GM12878 (cell line): ENCODE measurements around the gene HSPA4. TPM values are rescaled to one million over a fixed set of nuclear protein-coding genes. Genes with fewer than 3 reads are reported as not detected.

Source experiments
- CBX5 ChIP-seq: sonication (generic); IDR thresholded peaks from 2 replicates; pipeline ENCODE4 v1.6.1; 2016; ENCODE audit warnings: low read depth, moderate library complexity, mild to moderate bottlenecking, inconsistent platforms
- CREM ChIP-seq: IDR thresholded peaks from 2 replicates; pipeline ENCODE4 v1.6.1; 2014; ENCODE audit warnings: antibody characterized with exemption, low read depth
- E4F1 ChIP-seq: fragments of 450-650 bp; IDR thresholded peaks from 2 replicates; pipeline ENCODE4 v1.6.1; 2018; ENCODE audit warnings: borderline replicate concordance, mild to moderate bottlenecking; ENCODE audit not compliant: partially characterized antibody
- ETV6 ChIP-seq, 2 experiments: fragments of 450-650 bp in 1 of 2; IDR thresholded peaks in 1 of 2; conservative IDR thresholded peaks in 1 of 2; 2 replicates each; pipeline ENCODE4 v1.6.1; 2014; ENCODE audit warnings: antibody characterized with exemption in 1 of 2, borderline replicate concordance in 1 of 2, low read depth in 1 of 2, mild to moderate bottlenecking in 1 of 2, moderate library complexity in 1 of 2
- FOXK2 ChIP-seq: fragments of 450-650 bp; IDR thresholded peaks from 2 replicates; pipeline ENCODE4 v1.6.1; 2017; ENCODE audit warnings: mild to moderate bottlenecking, moderate library complexity
- MEF2A ChIP-seq: IDR thresholded peaks from 2 replicates; pipeline ENCODE4 v1.6.1; 2011; ENCODE audit warnings: low read depth, mild to moderate bottlenecking, low read length, moderate library complexity; ENCODE audit not compliant: insufficient read depth
- NFXL1 ChIP-seq: fragments of 450-650 bp; IDR thresholded peaks from 2 replicates; pipeline ENCODE4 v1.6.1; 2017; ENCODE audit warnings: antibody characterized with exemption, mild to moderate bottlenecking, borderline replicate concordance
- NRF1 ChIP-seq: conservative IDR thresholded peaks from 2 replicates; pipeline ENCODE4 v1.6.1; 2011; ENCODE audit warnings: mild to moderate bottlenecking, low read depth, low read length, improper control_type of control experiment
- RELA ChIP-seq: fragments of 450-650 bp; IDR thresholded peaks from 2 replicates; pipeline ENCODE4 v1.8.0; 2014; ENCODE audit warnings: borderline replicate concordance; ENCODE audit not compliant: partially characterized antibody
- REST ChIP-seq: IDR thresholded peaks from 2 replicates; pipeline ENCODE4 v1.6.1; 2012; ENCODE audit warnings: mild to moderate bottlenecking, low read depth, low read length
- RFX5 ChIP-seq: IDR thresholded peaks from 2 replicates; pipeline ENCODE4 v1.6.1; 2011; ENCODE audit warnings: low read depth, low read length, improper control_type of control experiment
- SMARCA5 ChIP-seq: fragments of 450-650 bp; IDR thresholded peaks from 2 replicates; pipeline ENCODE4 v1.6.1; 2017; ENCODE audit warnings: mild to moderate bottlenecking
- SMC3 ChIP-seq: IDR thresholded peaks from 2 replicates; pipeline ENCODE4 v1.6.1; 2011; ENCODE audit warnings: low read length, improper control_type of control experiment, borderline replicate concordance
- SPI1 ChIP-seq: IDR thresholded peaks from 2 replicates; pipeline ENCODE4 v1.6.1; 2011; ENCODE audit warnings: low read depth, mild to moderate bottlenecking, low read length, moderate library complexity, borderline replicate concordance; ENCODE audit not compliant: insufficient read depth
- SREBF2 ChIP-seq: IDR thresholded peaks from 2 replicates; pipeline ENCODE4 v1.6.1; 2012; ENCODE audit warnings: mild to moderate bottlenecking, low read length
- STAT1 ChIP-seq: fragments of 450-650 bp; conservative IDR thresholded peaks from 2 replicates; pipeline ENCODE4 v1.6.1; 2014; ENCODE audit warnings: antibody characterized with exemption, mild to moderate bottlenecking
- SUZ12 ChIP-seq: fragments of 200-600 bp; sonication (generic); IDR thresholded peaks from one replicate; pipeline ENCODE4 v1.6.1; 2018; ENCODE audit warnings: antibody characterized with exemption, mild to moderate bottlenecking; ENCODE audit not compliant: unreplicated experiment
- polyA plus RNA-seq, 11 experiments: library from polyadenylated mRNA; depleted of rRNA in 4 of 11; unstranded in 6 of 11; stranded (reverse) in 5 of 11; fragments of >200 nt; fragmentation: Nextera tagmentation in 4 of 11; fragmentation: Illumina TruSeq in 1 of 11; extraction: Ambion mirVana in 4 of 11; extraction: Trizol in 1 of 11; gene quantifications; 1 replicate in 1 of 11; 2 replicates in 10 of 11; pipeline versions ENCODE4 v1.2.1 to v1.2.3, GENCODE V29; 2011 to 2016; ENCODE audit warnings: inconsistent platforms in 2 of 11, missing spikeins in 2 of 11, low read depth in 1 of 11
- total RNA-seq, 4 experiments: library from RNA; depleted of rRNA in 3 of 4; stranded (reverse); fragments of >200 nt in 3 of 4; fragmentation: Illumina TruSeq in 1 of 4; extraction: Trizol in 1 of 4; gene quantifications; 2 replicates each; pipeline versions ENCODE4 v1.2.1 to v1.2.3, GENCODE V29; 2013 to 2021
- TF ChIP-seq, protein P1 (sequence below): fragments of 450-650 bp; IDR thresholded peaks from 2 replicates; pipeline ENCODE4 v1.6.1; 2017; ENCODE audit warnings: mild to moderate bottlenecking, moderate library complexity

Gene HSPA4
- total and polyA plus RNA-seq, 10 of the 15 experiments (the other 5 are each of a cell fraction or from before 2014, with no cell fraction given): 61.6 to 234 (median 116) TPM

DNA sequence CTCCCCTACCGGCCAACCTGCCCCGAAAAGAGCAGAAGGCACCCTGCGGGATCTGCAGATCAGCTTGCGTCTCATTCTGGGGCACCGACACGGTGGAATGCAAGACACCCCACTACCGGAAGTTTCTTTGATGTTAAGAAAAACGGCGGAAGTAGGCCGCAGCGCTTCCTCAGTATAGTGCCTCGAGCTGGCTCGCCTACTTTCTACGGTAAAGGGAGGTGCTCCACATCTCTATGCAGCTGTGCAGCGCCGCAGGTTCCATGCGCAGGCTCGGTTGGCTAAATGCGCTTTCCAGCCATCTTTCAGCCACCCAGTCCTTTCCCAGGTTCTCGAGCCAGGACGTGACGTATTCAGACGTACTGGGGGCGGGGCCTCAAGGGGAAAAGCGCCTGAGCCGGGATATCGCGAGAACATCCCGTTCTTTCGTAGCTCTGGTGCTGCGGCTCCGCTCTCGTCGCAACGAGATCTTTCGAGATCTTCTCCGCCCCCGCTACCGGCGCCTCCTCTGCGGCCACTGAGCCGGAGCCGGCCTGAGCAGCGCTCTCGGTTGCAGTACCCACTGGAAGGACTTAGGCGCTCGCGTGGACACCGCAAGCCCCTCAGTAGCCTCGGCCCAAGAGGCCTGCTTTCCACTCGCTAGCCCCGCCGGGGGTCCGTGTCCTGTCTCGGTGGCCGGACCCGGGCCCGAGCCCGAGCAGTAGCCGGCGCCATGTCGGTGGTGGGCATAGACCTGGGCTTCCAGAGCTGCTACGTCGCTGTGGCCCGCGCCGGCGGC lies at the start of gene HSPA4 (continued):
- TF ChIP-seq, protein P1, sequence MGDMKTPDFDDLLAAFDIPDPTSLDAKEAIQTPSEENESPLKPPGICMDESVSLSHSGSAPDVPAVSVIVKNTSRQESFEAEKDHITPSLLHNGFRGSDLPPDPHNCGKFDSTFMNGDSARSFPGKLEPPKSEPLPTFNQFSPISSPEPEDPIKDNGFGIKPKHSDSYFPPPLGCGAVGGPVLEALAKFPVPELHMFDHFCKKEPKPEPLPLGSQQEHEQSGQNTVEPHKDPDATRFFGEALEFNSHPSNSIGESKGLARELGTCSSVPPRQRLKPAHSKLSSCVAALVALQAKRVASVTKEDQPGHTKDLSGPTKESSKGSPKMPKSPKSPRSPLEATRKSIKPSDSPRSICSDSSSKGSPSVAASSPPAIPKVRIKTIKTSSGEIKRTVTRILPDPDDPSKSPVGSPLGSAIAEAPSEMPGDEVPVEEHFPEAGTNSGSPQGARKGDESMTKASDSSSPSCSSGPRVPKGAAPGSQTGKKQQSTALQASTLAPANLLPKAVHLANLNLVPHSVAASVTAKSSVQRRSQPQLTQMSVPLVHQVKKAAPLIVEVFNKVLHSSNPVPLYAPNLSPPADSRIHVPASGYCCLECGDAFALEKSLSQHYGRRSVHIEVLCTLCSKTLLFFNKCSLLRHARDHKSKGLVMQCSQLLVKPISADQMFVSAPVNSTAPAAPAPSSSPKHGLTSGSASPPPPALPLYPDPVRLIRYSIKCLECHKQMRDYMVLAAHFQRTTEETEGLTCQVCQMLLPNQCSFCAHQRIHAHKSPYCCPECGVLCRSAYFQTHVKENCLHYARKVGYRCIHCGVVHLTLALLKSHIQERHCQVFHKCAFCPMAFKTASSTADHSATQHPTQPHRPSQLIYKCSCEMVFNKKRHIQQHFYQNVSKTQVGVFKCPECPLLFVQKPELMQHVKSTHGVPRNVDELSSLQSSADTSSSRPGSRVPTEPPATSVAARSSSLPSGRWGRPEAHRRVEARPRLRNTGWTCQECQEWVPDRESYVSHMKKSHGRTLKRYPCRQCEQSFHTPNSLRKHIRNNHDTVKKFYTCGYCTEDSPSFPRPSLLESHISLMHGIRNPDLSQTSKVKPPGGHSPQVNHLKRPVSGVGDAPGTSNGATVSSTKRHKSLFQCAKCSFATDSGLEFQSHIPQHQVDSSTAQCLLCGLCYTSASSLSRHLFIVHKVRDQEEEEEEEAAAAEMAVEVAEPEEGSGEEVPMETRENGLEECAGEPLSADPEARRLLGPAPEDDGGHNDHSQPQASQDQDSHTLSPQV: no peak
- TF ChIP-seq STAT1 (no peak), ETV6 (conservative IDR thresholded peaks at IDR 0.05 in 1 of 2, IDR thresholded peaks at IDR 0.05 in 1 of 2; ENCODE audit: borderline replicate concordance in 1 of 2, low read depth in 1 of 2) (peak in 1 of 2 experiments; percentile 55; a peak in 2 of 4 replicates), E4F1 (no peak), FOXK2 (no peak), CBX5 (no peak), SMC3 (no peak), SPI1 (no peak; the same call in 1 of the 2 replicates), SMARCA5 (no peak), REST (no peak), SREBF2 (no peak), CREM (peak; percentile 93), NFXL1 (no peak), NRF1 (peak; percentile 37), MEF2A (no peak), SUZ12 (no peak), RELA (peak; percentile 50), RFX5 (no peak)
